IMR-90 (cell line): ENCODE data around the gene ASPG. TPM values are rescaled to one million over a fixed set of nuclear protein-coding genes. Genes with fewer than 3 reads are reported as not detected.

Experiments used
- ATAC-seq: fragments of 200-7000 bp; cut with Tn5 transposase; 2 replicates; pipeline ENCODE4 v1.9.1; 2020; ENCODE audit warnings: low read depth, mild to moderate bottlenecking, moderate library complexity
- BruUV-seq: library from RNA; stranded (reverse); fragments of 400-500 nt; replicated peaks from 2 replicates; lab custom pipeline; 2021; lab: Mats Ljungman, UMichigan
- CTCF ChIA-PET: fragments of 300-600 bp; formaldehyde crosslinking; extraction: SDS; loops from one replicate; lab custom pipeline; 2021; ENCODE audit warnings: antibody characterized with exemption; lab: Yijun Ruan, JAX
- POLR2A ChIA-PET: fragments of 300-600 bp; sonication (Branson Sonifier 250); formaldehyde crosslinking; loops from one replicate; lab custom pipeline; 2022; ENCODE audit warnings: antibody characterized with exemption; ENCODE audit not compliant: unreplicated experiment; lab: Charles Lee
- DNase-seq: peaks from one replicate; pipeline ENCODE4 v3.0.0; 2013
- H2AFZ ChIP-seq: replicated peaks from 2 replicates; pipeline ENCODE3; 2013; ENCODE audit warnings: low read length, mild to moderate bottlenecking; ENCODE audit not compliant: poor library complexity
- H2AK5ac ChIP-seq: 2 replicates; pipeline ENCODE4 v1.6.1; 2013; ENCODE audit warnings: low read depth, low read length, inconsistent platforms
- H2AK9ac ChIP-seq: replicated peaks from 2 replicates; pipeline ENCODE3; 2013; ENCODE audit warnings: mild to moderate bottlenecking, low read depth, low read length, moderate library complexity; ENCODE audit not compliant: poor library complexity
- H2BK120ac ChIP-seq: 2 replicates; pipeline ENCODE4 v1.6.1; 2013; ENCODE audit warnings: low read depth, low read length, inconsistent platforms
- H2BK15ac ChIP-seq: 3 replicates; pipeline ENCODE4 v1.6.1; 2013; ENCODE audit warnings: low read depth, low read length, inconsistent platforms
- H2BK20ac ChIP-seq: 2 replicates; pipeline ENCODE4 v1.6.1; 2013; ENCODE audit warnings: low read depth, mild to moderate bottlenecking, inconsistent platforms, low read length, moderate library complexity
- H2BK5ac ChIP-seq: 2 replicates; pipeline ENCODE4 v1.6.1; 2013; ENCODE audit warnings: mild to moderate bottlenecking, low read depth, low read length, inconsistent platforms; ENCODE audit not compliant: poor library complexity, severe bottlenecking
- H3K14ac ChIP-seq: replicated peaks from 2 replicates; pipeline ENCODE4 v1.6.1; 2013; ENCODE audit warnings: low read depth, low read length, inconsistent platforms
- H3K18ac ChIP-seq: 2 replicates; pipeline ENCODE4 v1.6.1; 2013; ENCODE audit warnings: low read depth, low read length, control low read depth
- H3K23ac ChIP-seq: 2 replicates; pipeline ENCODE4 v1.6.1; 2013; ENCODE audit warnings: low read depth, low read length, inconsistent platforms
- H3K27ac ChIP-seq: 2 replicates; pipeline ENCODE4 v1.5.1; 2013; ENCODE audit warnings: mild to moderate bottlenecking, control low read depth, low read length; ENCODE audit not compliant: insufficient read depth
- H3K27me3 ChIP-seq: 2 replicates; pipeline ENCODE4 v1.6.1; 2013; ENCODE audit warnings: low read length; ENCODE audit not compliant: control insufficient read depth, insufficient read depth
- H3K36me3 ChIP-seq: 2 replicates; pipeline ENCODE4 v1.6.1; 2013; ENCODE audit warnings: low read length, mixed read lengths; ENCODE audit not compliant: control insufficient read depth, insufficient read depth
- H3K4ac ChIP-seq: 2 replicates; pipeline ENCODE4 v1.6.1; 2013; ENCODE audit warnings: low read depth, low read length, inconsistent platforms
- H3K4me1 ChIP-seq: 2 replicates; pipeline ENCODE4 v1.6.1; 2013; ENCODE audit warnings: low read length, mixed read lengths; ENCODE audit not compliant: control insufficient read depth, insufficient read depth
- H3K4me2 ChIP-seq: 2 replicates; pipeline ENCODE4 v1.6.1; 2013; ENCODE audit warnings: low read depth, mild to moderate bottlenecking, control low read depth, low read length, moderate library complexity
- H3K4me3 ChIP-seq: 2 replicates; pipeline ENCODE4 v1.5.1; 2013; ENCODE audit warnings: low read depth, mild to moderate bottlenecking, control low read depth, low read length, moderate library complexity; ENCODE audit not compliant: insufficient read depth
- H3K56ac ChIP-seq: 2 replicates; pipeline ENCODE4 v1.6.1; 2013; ENCODE audit warnings: low read length, inconsistent platforms; ENCODE audit not compliant: insufficient read depth; ENCODE audit errors: extremely low read depth
- H3K79me1 ChIP-seq, 2 experiments: 2 replicates each; pipeline ENCODE4 v1.6.1; 2013; ENCODE audit warnings: low read length in 2 of 2, inconsistent platforms in 1 of 2, low read depth in 1 of 2
- H3K9ac ChIP-seq: 2 replicates; pipeline ENCODE4 v1.6.1; 2013; ENCODE audit warnings: low read depth, low read length, control low read depth
- H3K9me1 ChIP-seq: 2 replicates; pipeline ENCODE4 v1.6.1; 2013; ENCODE audit warnings: low read length, inconsistent platforms; ENCODE audit not compliant: insufficient read depth
- H3K9me3 ChIP-seq: 2 replicates; pipeline ENCODE4 v1.6.1; 2013; ENCODE audit warnings: low read length; ENCODE audit not compliant: control insufficient read depth, insufficient read depth
- H4K20me1 ChIP-seq: 2 replicates; pipeline ENCODE4 v1.6.1; 2013; ENCODE audit warnings: low read length, inconsistent platforms; ENCODE audit not compliant: insufficient read depth
- H4K5ac ChIP-seq: 2 replicates; pipeline ENCODE4 v1.6.1; 2013; ENCODE audit warnings: mild to moderate bottlenecking, low read depth, low read length, control low read depth
- H4K8ac ChIP-seq, 2 experiments: 2 replicates each; pipeline ENCODE4 v1.6.1; 2013; ENCODE audit warnings: low read depth in 2 of 2, low read length in 2 of 2, control low read depth in 1 of 2, inconsistent platforms in 1 of 2
- H4K91ac ChIP-seq: 2 replicates; pipeline ENCODE4 v1.6.1; 2013; ENCODE audit warnings: low read depth, low read length, inconsistent platforms; ENCODE audit not compliant: insufficient read depth
- BHLHE40 ChIP-seq: fragments of 150-350 bp; IDR thresholded peaks from 2 replicates; pipeline ENCODE4 v1.6.1; 2016; ENCODE audit warnings: mild to moderate bottlenecking, low read depth, low read length
- CEBPB ChIP-seq: IDR thresholded peaks from 2 replicates; pipeline ENCODE4 v1.6.1; 2012; ENCODE audit warnings: low read depth, low read length, improper control_type of control experiment
- CHD1 ChIP-seq: IDR thresholded peaks from 2 replicates; pipeline ENCODE4 v1.6.1; 2012; ENCODE audit warnings: low read depth, low read length, improper control_type of control experiment
- FOS ChIP-seq: fragments of 150-350 bp; IDR thresholded peaks from 2 replicates; pipeline ENCODE4 v1.6.1; 2016; ENCODE audit warnings: low read depth, low read length
- MAFK ChIP-seq: IDR thresholded peaks from 2 replicates; pipeline ENCODE4 v1.6.1; 2012; ENCODE audit warnings: low read depth, low read length, improper control_type of control experiment
- MAZ ChIP-seq: IDR thresholded peaks from 2 replicates; pipeline ENCODE4 v1.6.1; 2012; ENCODE audit warnings: low read depth, mild to moderate bottlenecking, low read length, improper control_type of control experiment, moderate library complexity, borderline replicate concordance
- MXI1 ChIP-seq: IDR thresholded peaks from 2 replicates; pipeline ENCODE4 v1.6.1; 2012; ENCODE audit warnings: low read depth, mild to moderate bottlenecking, low read length, moderate library complexity, borderline replicate concordance
- NFE2L2 ChIP-seq: fragments of 150-350 bp; IDR thresholded peaks from 2 replicates; pipeline ENCODE4 v1.6.1; 2016; ENCODE audit warnings: low read depth, mild to moderate bottlenecking, low read length
- POLR2A ChIP-seq: IDR thresholded peaks from 2 replicates; pipeline ENCODE4 v1.6.1; 2012; ENCODE audit warnings: mild to moderate bottlenecking, low read depth, low read length
- RAD21 ChIP-seq: IDR thresholded peaks from 2 replicates; pipeline ENCODE4 v1.6.1; 2012; ENCODE audit warnings: low read length, improper control_type of control experiment
- RCOR1 ChIP-seq: IDR thresholded peaks from 2 replicates; pipeline ENCODE4 v1.6.1; 2012; ENCODE audit warnings: mild to moderate bottlenecking, low read length, improper control_type of control experiment; ENCODE audit not compliant: insufficient replicate concordance
- RFX5 ChIP-seq: IDR thresholded peaks from 2 replicates; pipeline ENCODE4 v1.8.0; 2012; ENCODE audit warnings: low read depth, mild to moderate bottlenecking, low read length, moderate library complexity
- SMC3 ChIP-seq: fragments of 150-350 bp; IDR thresholded peaks from 2 replicates; pipeline ENCODE4 v1.6.1; 2016; ENCODE audit warnings: low read depth, mild to moderate bottlenecking, antibody characterized with exemption, low read length, moderate library complexity
- USF2 ChIP-seq: fragments of 150-350 bp; IDR thresholded peaks from 2 replicates; pipeline ENCODE4 v1.6.1; 2017; ENCODE audit warnings: mild to moderate bottlenecking, antibody characterized with exemption, low read length, low read depth
- WGBS, 2 experiments: methylation state at CpG; one replicate each; pipeline versions ENCODE4 v1.1.5 to v1.1.7; 2013; ENCODE audit warnings: missing lambda C conversion rate in 2 of 2; ENCODE audit not compliant: insufficient read length in 1 of 2; ENCODE audit errors: extremely low coverage in 2 of 2; 5-methylcytosine and 5-hydroxymethylcytosine counted together
- dilution Hi-C: fragments of 300-500 bp; cut with HindIII; formaldehyde crosslinking; loops from one replicate; pipeline ENCODE4 v1.14.3; 2018; ENCODE audit warnings: low sequenced_read_pairs; ENCODE audit not compliant: unreplicated experiment
- in situ Hi-C: fragments of 300-500 bp; cut with MboI; formaldehyde crosslinking; loops from 3 replicates; pipeline ENCODE4 v1.14.3; 2019; ENCODE audit warnings: low sequenced_read_pairs, inconsistent platforms, mixed read lengths
- intact Hi-C: fragments of 100-400 bp; cut with micrococcal nuclease; formaldehyde crosslinking; loops from 2 replicates; pipeline ENCODE4 v1.10.0; 2022
- polyA plus RNA-seq, 3 experiments: library from polyadenylated mRNA; depleted of rRNA; stranded (reverse); fragments of >200 nt; gene quantifications; 2 replicates each; pipeline ENCODE4 v1.2.3, GENCODE V29; 2012; ENCODE audit warnings: low replicate concordance in 1 of 3
- total RNA-seq: library from RNA; depleted of rRNA; stranded (reverse); fragments of >200 nt; gene quantifications from 2 replicates; pipeline ENCODE4 v1.2.3, GENCODE V29; 2012
- TF ChIP-seq, protein P1 (sequence below): conservative IDR thresholded peaks from 2 replicates; pipeline ENCODE4 v1.5.1; 2012; ENCODE audit warnings: mild to moderate bottlenecking, low read depth, low read length, improper control_type of control experiment
- TF ChIP-seq, protein P2 (sequence below): fragments of 150-350 bp; IDR thresholded peaks from 2 replicates; pipeline ENCODE4 v1.6.1; 2016; ENCODE audit warnings: low read depth, mild to moderate bottlenecking, low read length, moderate library complexity, borderline replicate concordance

ASPG gene
- total and polyA plus RNA-seq, 2 of the 4 experiments (the other 2 are of a cell fraction) = not detected

- POLR2A ChIA-PET = no interaction called here
- H4K20me1 ChIP-seq = no peaks in the 10 kb centered on the region
- H3K27ac ChIP-seq = no peak overlapping the region
- H3K23ac ChIP-seq = no peak overlapping the region
- H4K8ac ChIP-seq = no peak overlapping the region
- H3K56ac ChIP-seq = no peak overlapping the region
- no peaks in the 10 kb centered on the region for H3K79me1 ChIP-seq
- no CpG with 5 or more reads among the region's 9 CpGs for WGBS, 2 experiments
- dilution Hi-C loops (no loop called here), intact Hi-C loops (no loop called here), in situ Hi-C loops (no loop called here)
- no peak overlapping the region for H2AFZ ChIP-seq
- H4K91ac ChIP-seq = no peak overlapping the region
- ATAC-seq = no peak
- CTCF ChIA-PET = no interaction called here
- H2BK20ac ChIP-seq = no peak overlapping the region
- no TSS peak for BruUV-seq
- H2AK5ac ChIP-seq = no peak overlapping the region
- no peak overlapping the region for H2AK9ac ChIP-seq
- no peak overlapping the region for H3K14ac ChIP-seq
- no peak overlapping the region for H3K4ac ChIP-seq
- no peak overlapping the region for H2BK5ac ChIP-seq
- no peaks in the 10 kb centered on the region for H3K36me3 ChIP-seq
- no peaks in the 10 kb centered on the region for H3K27me3 ChIP-seq
- H3K18ac ChIP-seq = no peak overlapping the region
- no peak overlapping the region for H3K4me3 ChIP-seq
- no peak for TF ChIP-seq MAFK
- TF ChIP-seq NFE2L2 = no peak
- TF ChIP-seq RCOR1 = no peak
- TF ChIP-seq CEBPB = no peak
- no peak for TF ChIP-seq CHD1
- no peak for TF ChIP-seq FOS
- TF ChIP-seq USF2 = no peak
- no peak for TF ChIP-seq POLR2A
- TF ChIP-seq, protein P1, sequence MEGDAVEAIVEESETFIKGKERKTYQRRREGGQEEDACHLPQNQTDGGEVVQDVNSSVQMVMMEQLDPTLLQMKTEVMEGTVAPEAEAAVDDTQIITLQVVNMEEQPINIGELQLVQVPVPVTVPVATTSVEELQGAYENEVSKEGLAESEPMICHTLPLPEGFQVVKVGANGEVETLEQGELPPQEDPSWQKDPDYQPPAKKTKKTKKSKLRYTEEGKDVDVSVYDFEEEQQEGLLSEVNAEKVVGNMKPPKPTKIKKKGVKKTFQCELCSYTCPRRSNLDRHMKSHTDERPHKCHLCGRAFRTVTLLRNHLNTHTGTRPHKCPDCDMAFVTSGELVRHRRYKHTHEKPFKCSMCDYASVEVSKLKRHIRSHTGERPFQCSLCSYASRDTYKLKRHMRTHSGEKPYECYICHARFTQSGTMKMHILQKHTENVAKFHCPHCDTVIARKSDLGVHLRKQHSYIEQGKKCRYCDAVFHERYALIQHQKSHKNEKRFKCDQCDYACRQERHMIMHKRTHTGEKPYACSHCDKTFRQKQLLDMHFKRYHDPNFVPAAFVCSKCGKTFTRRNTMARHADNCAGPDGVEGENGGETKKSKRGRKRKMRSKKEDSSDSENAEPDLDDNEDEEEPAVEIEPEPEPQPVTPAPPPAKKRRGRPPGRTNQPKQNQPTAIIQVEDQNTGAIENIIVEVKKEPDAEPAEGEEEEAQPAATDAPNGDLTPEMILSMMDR = no peak
- TF ChIP-seq RFX5 = no peak
- no peak for TF ChIP-seq BHLHE40
- no peak for TF ChIP-seq MXI1
- TF ChIP-seq, protein P2, sequence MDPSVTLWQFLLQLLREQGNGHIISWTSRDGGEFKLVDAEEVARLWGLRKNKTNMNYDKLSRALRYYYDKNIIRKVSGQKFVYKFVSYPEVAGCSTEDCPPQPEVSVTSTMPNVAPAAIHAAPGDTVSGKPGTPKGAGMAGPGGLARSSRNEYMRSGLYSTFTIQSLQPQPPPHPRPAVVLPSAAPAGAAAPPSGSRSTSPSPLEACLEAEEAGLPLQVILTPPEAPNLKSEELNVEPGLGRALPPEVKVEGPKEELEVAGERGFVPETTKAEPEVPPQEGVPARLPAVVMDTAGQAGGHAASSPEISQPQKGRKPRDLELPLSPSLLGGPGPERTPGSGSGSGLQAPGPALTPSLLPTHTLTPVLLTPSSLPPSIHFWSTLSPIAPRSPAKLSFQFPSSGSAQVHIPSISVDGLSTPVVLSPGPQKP = no peak
- TF ChIP-seq SMC3 = no peak
- no peak for TF ChIP-seq MAZ
- TF ChIP-seq RAD21 = no peak
- H3K4me2 ChIP-seq = no peak overlapping the region
- DNase-seq = no peak
- H2BK120ac ChIP-seq = no peak overlapping the region
- peaks cover 20% of the 10 kb centered on the region for H3K9me3 ChIP-seq
- H3K4me1 ChIP-seq = no peaks in the 10 kb centered on the region
- H4K5ac ChIP-seq = no peak overlapping the region
- no peaks in the 10 kb centered on the region for H3K9me1 ChIP-seq
- H3K9ac ChIP-seq = no peak overlapping the region
- H2BK15ac ChIP-seq = no peak overlapping the region
Observed at GRCh38 chr14:104162495-104162894, 77.0 kb downstream of the ASPG start.
